GM04504 (cell line): ENCODE results near the gene FTL.
"Not testable (repeated sequence)": the region's sequence is repeated elsewhere in the genome, so short reads cannot be mapped to it uniquely, and the experiment has no call there.

Experiments used
- DNase-seq: peaks from one replicate; pipeline ENCODE4 v3.0.0-alpha.2; 2012; ENCODE audit warnings: low read depth

The FTL gene

DNA sequence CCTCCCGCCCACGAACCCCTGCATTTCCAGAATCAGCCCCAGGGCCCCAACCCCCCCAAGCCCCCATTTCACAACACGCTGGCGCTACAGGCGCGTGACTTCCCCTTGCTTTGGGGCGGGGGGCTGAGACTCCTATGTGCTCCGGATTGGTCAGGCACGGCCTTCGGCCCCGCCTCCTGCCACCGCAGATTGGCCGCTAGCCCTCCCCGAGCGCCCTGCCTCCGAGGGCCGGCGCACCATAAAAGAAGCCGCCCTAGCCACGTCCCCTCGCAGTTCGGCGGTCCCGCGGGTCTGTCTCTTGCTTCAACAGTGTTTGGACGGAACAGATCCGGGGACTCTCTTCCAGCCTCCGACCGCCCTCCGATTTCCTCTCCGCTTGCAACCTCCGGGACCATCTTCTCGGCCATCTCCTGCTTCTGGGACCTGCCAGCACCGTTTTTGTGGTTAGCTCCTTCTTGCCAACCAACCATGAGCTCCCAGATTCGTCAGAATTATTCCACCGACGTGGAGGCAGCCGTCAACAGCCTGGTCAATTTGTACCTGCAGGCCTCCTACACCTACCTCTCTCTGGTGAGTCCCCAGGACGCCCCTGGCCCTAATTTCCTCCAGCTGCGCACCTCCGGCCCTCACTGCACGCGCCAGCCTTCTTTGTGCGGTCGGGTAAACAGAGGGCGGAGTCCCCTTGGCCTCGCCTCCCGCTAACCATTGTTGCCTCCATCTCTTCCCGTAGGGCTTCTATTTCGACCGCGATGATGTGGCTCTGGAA, at the start of gene FTL:
TSS of gene FTL (plus strand) at position 270 of the 766 bp plus-strand sequence. CDS start at position 469, 199 bp downstream.
- peak; percentile 91 for DNase-seq

DNA sequence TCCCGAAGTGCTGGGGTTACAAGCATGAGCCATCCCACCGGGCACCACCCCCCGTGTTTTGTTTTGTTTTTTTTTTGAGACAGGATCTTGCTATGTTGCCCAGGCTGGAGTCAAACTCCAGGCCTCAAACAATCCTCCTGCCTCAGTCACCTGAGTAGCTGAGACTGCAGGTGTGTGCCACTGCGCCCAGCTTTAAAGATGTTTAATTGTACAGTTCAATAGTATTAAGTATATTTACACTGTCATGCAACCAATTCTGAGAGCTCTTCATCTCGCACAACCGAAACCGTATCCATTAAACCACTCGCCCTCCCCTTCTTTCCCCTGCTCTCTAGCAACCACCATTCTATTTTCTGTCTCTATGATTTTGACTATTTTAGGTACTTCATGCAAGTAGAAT, 49.4 kb upstream of the FTL start:
- DNase-seq, result no peak

DNA sequence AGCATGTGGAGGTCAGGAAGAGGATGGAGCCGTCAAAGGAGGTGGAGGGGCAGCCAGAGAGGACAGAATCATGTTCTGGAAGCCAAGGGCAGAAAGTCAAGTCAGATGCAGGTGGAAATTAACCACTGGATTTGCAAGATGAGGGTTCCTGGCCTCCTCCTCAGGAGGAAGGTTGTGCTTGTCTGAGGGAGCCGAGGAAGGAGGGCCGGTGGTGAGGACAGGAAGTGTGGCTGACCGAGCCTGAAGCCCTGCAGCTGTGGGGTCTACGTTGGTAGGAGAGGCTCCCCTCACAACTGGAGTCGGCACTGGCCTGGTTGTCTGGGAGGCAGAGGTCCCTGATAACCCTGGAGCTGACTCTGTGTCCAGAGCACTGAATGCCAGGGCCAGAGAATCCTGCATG, 47.0 kb upstream of the FTL start:
- DNase-seq, result no peak

DNA sequence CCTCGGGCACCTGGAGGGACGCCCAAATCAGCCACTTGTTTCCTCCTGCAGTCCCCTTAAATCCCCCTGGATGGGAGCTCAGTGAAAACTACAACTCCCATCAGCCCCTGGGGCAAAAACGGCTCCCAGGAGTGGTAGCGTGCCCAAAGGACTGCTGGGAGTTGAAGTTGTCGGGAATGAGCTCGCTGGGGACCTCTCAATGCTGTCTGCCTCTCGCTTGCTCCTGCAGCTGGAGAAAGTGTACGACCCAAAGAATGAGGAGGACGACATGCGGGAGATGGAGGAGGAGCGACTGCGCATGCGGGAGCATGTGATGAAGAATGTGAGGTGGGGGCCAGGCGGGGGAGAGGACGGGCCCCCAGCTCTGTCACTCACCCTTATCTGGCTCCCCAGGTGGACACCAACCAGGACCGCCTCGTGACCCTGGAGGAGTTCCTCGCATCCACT, 46.3 kb upstream of the FTL start:
- no peak for DNase-seq

DNA sequence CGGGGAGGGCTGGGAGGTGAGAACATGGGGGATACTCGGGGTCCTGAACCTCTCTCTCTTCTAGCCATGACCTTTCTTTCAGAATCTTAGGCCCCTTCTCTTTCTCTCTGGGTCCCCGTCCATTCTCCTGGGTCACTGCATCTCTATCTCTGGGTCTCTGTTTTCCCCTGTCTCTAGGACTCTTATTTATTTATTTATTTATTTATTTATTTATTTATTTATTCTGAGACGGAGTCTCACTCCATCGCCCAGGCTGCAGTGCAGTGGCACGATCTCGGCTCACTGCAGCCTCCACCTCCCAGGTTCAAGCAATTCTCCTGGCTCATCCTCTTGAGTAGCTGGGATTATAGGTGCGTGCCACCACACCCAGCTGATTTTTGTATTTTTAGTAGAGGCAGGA, 45.8 kb upstream of the FTL start:
- not testable (repeated sequence) for DNase-seq

DNA sequence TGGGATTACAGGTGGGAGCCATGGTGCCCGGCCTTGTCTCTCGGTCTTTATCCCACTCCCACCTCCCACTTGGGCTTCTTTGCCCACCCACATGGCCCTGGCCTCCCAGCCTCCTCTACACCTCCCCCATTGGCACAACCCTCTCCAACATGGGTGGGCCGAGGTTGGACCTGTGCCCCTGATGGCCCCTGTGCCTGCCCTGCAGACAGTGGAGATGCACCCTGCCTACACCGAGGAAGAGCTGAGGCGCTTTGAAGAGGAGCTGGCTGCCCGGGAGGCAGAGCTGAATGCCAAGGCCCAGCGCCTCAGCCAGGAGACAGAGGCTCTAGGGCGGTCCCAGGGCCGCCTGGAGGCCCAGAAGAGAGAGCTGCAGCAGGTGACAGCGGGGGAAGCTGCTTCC, 44.2 kb upstream of the FTL start:
- no peak for DNase-seq

DNA sequence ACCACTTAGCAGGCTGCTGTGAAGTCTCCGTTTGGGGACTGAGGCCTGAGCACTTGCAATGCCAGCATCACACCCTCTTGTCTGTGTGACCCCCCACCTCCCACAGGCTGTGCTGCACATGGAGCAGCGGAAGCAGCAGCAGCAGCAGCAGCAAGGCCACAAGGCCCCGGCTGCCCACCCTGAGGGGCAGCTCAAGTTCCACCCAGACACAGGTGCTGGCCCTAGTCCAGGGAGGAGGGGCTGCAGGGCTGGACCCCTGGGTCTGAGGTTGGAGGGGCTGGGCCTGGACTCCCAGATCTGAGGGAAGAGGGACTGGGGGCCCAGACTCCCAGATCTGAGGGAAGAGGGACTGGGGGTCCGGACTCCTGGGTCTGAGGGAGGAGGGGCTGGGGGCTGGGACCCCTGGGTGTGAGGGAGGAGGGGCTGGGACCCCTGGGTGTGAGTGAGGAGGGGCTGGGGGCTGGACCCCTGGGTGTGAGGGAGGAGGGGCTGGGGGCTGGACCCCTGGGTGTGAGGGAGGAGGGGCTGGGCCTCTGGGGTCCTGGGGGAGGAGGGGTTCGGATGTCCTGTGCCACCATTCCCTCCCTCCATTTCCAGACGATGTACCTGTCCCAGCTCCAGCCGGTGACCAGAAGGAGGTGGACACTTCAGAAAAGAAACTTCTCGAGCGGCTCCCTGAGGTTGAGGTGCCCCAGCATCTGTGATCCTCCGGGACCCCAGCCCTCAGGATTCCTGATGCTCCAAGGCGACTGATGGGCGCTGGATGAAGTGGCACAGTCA, 43.2 kb upstream of the FTL start:
- no peak for DNase-seq

DNA sequence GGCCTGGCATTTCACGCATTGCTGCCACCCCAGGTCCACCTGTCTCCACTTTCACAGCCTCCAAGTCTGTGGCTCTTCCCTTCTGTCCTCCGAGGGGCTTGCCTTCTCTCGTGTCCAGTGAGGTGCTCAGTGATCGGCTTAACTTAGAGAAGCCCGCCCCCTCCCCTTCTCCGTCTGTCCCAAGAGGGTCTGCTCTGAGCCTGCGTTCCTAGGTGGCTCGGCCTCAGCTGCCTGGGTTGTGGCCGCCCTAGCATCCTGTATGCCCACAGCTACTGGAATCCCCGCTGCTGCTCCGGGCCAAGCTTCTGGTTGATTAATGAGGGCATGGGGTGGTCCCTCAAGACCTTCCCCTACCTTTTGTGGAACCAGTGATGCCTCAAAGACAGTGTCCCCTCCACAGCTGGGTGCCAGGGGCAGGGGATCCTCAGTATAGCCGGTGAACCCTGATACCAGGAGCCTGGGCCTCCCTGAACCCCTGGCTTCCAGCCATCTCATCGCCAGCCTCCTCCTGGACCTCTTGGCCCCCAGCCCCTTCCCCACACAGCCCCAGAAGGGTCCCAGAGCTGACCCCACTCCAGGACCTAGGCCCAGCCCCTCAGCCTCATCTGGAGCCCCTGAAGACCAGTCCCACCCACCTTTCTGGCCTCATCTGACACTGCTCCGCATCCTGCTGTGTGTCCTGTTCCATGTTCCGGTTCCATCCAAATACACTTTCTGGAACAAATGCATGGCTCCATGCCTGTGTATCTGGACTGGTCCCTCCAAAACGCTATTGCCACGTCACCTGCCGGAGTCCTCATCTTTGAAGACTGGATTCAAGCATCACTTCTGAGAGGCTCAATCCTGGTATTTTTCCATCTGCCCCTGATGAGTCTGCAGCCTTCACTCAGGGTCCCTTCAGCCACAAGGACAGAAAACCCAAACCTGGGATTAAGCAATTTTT, 42.3 kb upstream of the FTL start:
- no peak for DNase-seq

DNA sequence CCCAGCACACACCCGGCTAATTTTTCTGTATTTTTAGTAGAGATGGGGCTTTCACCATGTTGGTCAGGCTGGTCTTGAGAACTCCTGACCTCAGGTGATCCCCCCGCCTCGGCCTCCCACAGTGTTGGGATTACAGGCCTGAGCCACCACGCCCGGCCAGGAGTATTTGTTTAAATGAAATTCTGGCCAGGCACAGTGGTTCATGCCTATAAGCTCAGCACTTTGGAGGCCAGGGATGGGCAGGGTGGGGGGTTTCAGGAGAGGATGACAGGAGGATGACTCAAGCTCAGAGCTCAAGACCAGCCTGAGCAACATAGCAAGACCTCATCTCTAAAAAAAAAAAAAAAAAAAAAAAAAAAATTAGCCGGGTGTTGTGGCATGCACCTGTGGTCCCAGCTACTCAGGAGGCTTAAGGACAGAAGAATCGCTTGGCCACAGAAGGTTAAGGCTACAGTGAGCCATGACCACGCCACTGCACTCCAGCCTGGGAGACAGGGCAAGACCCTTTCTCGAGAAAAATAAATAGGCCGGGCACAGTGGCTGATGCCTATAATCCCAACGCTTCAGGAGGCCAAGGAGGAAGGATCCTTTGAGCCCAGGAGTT, 39.8 kb upstream of the FTL start:
- peak; percentile 74 for DNase-seq

DNA sequence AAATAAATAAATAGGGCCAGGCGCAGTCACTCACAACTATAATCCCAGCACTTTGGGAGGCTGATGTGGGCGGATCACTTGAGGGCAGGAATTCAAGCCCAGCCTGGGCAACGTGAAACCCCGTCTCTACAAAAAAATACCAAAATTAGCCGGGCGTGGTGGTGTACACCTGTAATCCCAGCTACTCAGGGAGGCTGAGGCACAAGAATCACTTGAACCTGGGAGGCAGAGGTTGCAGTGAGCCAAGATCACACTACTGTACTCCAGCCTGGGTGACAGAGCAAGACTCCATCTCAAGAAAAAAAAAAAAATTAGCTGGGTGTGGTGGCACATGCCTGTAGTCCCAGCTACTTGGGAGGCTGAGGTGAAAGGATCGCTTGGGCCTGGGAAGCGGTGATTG, 39.2 kb upstream of the FTL start:
- not testable (repeated sequence) for DNase-seq

DNA sequence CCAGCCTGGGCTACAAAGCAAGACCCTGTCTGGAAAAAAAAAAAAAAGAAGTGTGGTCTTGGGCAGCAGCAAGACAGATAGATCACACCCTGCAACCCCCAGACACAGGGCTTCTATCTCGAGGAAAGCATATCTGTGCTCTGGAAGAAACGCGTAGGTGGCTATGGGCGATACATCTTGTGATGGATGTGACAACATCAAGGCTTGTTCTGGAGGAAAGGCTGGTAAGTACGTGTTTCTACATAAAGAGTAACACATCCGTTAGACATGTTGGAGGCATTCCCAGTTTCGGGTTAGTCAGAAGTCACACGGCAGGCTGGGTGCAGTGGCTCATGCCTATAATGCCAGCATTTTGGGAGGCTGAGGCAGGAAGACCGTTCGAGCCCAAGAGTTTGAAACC, 38.2 kb upstream of the FTL start:
- DNase-seq, result peak; percentile 95

DNA sequence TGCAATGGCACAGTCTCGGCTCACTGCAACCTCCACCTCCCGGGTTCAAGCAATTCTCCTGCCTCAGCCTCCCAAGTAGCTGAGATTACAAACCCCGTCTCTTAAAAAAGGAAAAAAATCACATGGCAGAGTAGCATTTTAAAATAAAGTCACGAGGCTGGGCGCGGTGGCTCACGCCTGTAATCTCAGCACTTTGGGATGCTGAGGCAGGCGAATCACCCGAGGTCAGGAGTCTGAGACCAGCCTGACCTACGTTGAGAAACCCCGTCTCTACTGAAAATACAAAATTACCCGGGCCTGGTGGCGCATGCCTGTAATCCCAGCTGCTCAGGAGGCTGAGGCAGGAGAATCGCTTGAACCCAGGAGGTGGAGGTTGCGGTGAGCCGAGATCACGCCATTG, 37.4 kb upstream of the FTL start:
- not testable (repeated sequence) for DNase-seq

DNA sequence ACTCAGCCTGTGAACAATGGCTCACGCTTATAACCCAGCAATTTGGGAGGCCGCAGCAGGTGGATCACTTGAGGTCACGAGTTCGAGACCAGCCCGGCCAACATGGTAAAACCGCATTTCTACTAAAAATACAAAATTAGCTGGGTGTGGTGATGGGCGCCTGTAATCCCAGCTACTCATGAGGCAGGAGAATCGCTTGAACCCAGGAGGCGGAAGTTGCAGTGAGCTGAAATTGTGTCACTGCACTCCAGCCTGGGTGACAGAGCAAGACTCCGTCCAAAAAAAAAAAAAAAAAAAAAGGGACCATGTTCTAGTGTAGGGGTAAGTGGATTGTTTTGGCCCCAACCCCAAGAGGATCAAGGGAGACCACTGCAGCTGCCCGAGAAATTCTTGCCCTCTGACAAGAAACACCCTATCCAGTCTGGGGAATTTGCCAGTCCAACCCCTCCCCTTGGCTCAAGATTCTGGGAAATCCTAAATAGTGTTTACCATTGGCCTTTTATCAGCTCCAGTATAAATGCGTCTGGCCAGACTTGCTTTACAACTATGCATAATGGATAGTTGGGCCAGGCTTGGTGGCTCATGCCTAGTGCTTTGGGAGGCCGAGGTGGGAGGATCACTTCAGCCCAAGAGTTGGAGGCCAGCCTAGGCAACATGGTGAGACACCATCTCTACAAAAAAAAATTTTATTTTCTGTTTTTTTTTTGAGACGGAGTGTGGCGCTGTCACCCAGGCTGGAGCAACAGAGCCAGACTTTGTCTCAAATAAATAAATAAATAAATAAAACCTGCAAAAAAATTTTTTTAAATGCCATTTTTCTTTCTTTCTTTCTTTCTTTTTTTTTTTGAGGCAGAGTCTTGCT, 36.7 kb upstream of the FTL start:
- no peak for DNase-seq

DNA sequence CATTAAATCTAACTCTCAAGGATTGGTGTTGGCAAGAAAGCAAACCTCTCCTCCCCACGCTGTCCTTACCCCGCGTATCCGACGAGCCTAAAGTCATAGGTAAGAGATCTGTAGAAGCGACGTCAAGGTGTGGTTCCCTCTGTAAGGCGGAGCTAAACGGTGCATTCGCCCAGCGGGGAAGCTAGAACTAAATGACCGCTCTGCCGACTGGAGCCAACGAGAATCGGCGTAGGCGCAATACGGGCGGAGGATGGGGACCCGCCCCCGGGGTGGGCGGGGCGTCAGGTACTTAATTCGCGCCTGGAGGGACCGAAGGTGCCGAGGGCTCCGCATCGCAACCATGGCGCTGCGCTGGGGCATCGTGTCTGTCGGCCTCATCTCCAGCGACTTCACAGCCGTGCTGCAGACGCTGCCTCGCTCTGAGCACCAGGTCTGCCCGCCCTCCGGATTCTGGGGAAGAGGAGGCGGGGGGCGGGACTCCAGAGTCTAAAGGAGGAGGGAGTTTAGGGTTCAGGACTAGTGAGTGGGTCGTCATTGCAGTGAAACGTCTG, 31.7 kb upstream of the FTL start, which contains the start of gene DHDH:
TSS of gene DHDH (plus strand) at position 318 of the 551 bp plus-strand sequence. CDS start at position 341, 23 bp downstream.
- DNase-seq, result no peak

DNA sequence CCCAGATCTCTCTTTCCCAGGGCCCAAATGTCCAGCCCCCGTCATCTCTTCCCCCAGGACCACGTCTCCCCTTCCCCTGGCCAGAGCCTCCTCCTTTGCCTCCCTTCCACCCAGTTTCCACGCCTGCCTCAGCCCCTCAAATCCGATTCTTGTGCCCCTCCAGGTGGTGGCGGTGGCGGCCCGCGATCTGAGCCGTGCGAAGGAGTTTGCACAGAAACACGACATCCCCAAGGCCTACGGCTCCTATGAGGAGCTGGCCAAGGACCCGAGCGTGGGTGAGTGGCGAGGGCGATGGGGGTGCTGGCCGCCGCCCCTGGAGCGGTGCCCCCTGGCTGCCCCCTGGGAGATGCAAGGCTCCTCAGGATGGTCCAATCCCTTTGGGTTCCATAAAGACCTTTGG, 30.3 kb upstream of the FTL start:
- DNase-seq, result no peak

DNA sequence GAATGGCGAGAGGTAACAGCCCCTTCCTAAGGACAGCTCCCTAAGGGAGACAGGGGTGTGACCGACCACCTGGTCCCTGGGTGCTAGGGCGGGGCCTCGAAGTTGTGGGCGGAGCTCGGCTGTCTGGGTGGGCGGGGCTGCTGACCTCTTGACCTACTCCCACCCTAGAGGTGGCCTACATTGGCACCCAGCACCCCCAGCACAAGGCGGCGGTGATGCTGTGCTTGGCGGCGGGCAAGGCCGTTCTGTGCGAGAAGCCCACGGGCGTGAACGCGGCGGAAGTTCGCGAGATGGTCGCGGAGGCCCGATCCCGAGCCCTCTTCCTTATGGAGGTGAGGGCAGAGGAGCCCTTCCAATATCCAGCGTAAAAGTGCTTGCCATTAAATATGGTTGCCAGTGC, 29.2 kb upstream of the FTL start:
- no peak for DNase-seq

DNA sequence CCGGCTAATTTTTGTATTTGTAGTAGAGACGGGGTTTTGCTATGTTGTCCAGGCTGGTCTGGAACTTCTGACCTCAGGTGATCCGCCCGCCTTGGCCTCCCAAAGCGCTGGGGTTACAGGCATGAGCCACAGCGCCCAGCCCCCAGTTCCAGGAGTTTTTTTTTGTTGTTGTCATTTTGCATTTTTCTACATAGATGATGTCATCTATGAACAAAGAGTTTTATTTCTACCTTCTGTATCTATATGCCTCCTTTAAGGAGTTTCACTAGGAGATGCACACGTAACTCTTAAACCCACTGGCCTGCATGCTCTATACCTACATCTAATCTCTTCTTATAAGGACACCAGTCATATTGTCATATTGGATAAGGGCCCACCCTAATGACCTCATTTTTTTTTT, 26.9 kb upstream of the FTL start:
- no peak for DNase-seq

DNA sequence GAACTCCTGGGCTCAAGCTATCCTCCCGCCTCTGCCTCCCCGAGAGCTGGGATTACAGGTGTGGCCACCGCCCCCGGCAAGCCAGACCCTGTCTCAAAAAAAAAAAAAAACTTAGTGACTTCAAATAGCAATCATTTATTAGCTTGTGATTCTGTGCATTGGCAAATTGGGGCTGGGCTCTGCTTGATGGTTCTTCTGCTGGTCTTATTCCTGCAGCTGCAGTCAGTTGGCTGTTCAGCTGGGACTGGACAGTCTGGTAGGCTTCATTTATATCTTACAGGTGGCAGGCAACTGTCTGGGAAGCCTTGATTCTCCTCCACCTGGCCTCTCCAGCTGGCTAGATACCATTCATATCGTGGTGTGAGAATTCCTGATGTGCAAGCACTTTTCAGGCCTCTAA, 24.2 kb upstream of the FTL start:
- no peak for DNase-seq

DNA sequence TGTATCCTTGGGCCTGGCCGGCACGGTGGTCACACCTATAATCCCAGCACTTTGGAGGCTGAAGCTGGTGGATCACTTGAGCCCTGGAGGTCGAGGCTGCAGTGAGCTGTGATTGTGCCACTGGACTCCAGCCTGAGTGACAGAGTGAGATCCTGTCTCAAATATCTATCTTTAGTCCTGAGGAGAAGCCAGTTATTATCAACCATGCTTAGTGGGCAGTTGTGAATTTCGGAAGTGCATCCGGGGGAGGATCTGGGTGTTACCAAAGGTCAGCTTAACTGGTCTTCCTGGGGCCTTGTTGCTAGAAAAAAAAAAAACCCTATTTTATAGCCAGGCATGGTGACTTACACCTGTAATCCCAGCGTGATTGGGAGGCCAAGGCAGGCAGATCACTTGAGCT, 22.0 kb upstream of the FTL start:
- no peak for DNase-seq

DNA sequence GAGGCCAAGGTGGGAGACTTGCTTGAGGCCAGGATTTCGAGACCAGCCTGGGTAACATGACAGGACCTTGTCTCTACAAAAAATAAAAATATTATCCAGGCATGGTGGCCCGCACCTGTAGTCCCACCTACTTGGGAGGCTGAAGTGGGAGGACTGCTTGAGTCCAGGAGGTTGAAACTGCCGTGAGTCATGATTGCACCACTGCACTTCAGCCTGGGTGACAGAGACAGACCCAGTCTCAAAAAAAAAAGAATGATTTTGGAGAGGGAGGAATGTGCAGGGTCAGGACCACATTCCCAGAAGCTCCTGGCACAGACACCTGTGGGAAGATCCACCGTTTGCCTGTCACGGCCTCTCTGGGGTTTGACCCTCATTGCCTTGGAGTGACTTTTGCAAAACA, 19.7 kb upstream of the FTL start:
- no peak for DNase-seq

DNA sequence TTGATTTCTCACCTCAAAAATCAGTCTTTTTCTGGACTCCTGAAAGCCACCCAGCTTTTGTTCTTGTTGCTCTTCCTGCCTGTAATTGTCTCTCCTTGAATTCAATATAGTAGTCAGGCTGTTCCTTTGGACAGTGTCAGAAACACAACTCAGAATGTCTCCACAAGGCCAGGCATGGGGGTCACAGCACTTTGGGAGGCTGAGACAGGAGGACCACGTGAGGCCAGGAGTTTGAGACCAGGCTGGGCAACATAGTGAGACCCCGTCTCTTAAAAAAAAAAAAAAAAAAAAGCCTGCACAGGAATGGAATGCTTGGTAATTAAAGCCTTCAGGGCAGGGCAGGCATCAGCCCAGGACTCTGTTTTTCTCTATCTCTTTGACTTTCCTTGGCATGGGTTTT, 19.3 kb upstream of the FTL start:
- DNase-seq, result no peak
